HG03025 (cell line): ENCODE measurements around the gene C8A.

ENCODE experiments used
- ATAC-seq: cut with Tn5 transposase; IDR thresholded peaks from one replicate; pipeline ENCODE4 v1.9.1; 2021; ENCODE audit warnings: mild to moderate bottlenecking, moderate library complexity; ENCODE audit not compliant: unreplicated experiment, low FRiP score

Gene C8A

DNA sequence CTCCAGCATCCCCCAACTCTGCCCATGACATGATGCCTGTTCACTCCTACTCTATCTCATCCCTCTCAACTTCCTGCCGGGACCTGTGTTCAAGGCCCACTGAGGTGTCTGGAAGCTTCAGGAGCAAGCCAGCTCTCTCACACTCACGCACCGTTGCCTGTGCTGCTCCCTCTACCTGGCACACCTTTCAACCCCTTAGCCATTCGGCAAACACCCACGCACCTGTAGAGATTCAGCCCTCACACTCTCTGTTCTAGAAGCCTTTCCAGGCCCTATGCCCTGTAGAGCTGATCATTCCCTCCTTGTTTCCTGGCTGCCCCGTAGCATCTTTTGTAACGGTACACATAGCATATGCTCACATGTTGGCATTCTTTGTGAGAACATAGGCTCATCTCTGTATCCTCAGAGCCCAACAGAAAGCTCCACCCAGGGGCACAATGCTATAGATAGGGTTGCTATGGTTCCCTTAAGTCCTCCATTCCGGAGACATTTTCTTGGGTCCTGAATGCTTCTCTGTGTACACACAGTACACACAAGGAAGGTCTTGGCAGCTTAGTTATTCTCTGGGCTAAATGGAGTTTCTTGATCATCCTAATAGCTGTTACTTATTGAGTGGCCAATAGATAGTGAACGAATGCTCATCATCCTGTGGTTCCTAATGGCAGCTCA lies 109.9 kb downstream of the C8A start:
- no peak for ATAC-seq

- ATAC-seq = no peak
Observed at GRCh38 chr1:56965191-56965590, 110.6 kb downstream of the C8A start.

- ATAC-seq = no peak
Observed at GRCh38 chr1:56965916-56966697, 111.5 kb downstream of the C8A start, which contains the start of gene C8B. Gene C8B, minus strand, starts transcription at chr1:56966015. Its CDS starts 67 bp downstream, at chr1:56965948.

- ATAC-seq = no peak
Observed at GRCh38 chr1:56966698-56966999, 112.1 kb downstream of the C8A start.

DNA sequence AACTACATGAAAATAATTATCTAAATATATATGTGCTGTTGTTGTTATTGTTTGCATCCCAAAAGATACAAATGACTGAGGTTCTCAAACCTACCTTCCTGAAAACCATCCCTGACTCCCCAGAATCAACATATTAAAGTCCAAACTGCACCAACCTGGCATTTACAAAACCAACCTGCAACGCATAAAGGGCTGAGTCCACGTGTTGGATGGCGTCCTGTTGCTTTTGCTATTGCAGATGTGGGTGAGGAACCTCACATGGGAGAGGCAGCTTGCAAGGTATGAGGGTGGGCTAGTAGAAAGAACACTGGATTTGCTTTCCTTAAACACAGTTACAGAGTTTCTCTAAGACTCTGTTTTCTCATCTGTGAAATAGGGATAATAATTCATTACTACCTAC lies 112.8 kb downstream of the C8A start:
- no peak for ATAC-seq
